ENCODE results near the gene SLC45A2.

Gene SLC45A2

GRCh38 chr5:34005211-34005610, 20.7 kb upstream of the SLC45A2 start:
- no peak for TF ChIP-seq CTCF (IDR thresholded peaks at IDR 0.05; ENCODE audit: unreplicated experiment in 3 of 3)
- Mint-ChIP-seq H3K9me3 (no peaks in the 10 kb centered on the region), H3K27ac (peak overlapping the region; percentile 42 to 100 (median 99)), H3K4me3 (peak overlapping the region; percentile 73 to 98 (median 86)), H3K27me3 (ENCODE audit: low read depth) (no peaks in the 10 kb centered on the region), H3K36me3 (ENCODE audit: low read depth) (peaks cover 41% of the 10 kb centered on the region), H3K4me1 (peaks cover 43% of the 10 kb centered on the region)

- H3K27me3 Mint-ChIP-seq (ENCODE audit: low read depth) = no peaks in the 10 kb centered on the region
- H3K4me1 Mint-ChIP-seq = peaks cover 37% of the 10 kb centered on the region
Measured at GRCh38 chr5:34003941-34004340, 19.4 kb upstream of the SLC45A2 start.

GRCh38 chr5:34002629-34003328, 18.3 kb upstream of the SLC45A2 start:
- peak overlapping the region in 2 of 3 experiments; percentile 54 to 82 for H3K27ac Mint-ChIP-seq
- TF ChIP-seq CTCF (IDR thresholded peaks at IDR 0.05; ENCODE audit: unreplicated experiment in 3 of 3) = no peak
- peaks cover 29% of the 10 kb centered on the region for H3K4me1 Mint-ChIP-seq
- H3K36me3 Mint-ChIP-seq (ENCODE audit: low read depth) = peaks cover 51% of the 10 kb centered on the region
- peak overlapping the region in 2 of 3 experiments; percentile 15 to 53 for H3K4me3 Mint-ChIP-seq
- no peaks in the 10 kb centered on the region for H3K9me3 Mint-ChIP-seq
- H3K27me3 Mint-ChIP-seq (ENCODE audit: low read depth) = no peaks in the 10 kb centered on the region

More at GRCh38 chr5:34003941-34004340, 19.4 kb upstream of the SLC45A2 start:
- peak overlapping the region in 2 of 3 experiments; percentile 45 to 55 for H3K4me3 Mint-ChIP-seq
- TF ChIP-seq CTCF (IDR thresholded peaks at IDR 0.05; ENCODE audit: unreplicated experiment in 3 of 3) = no peak
- peak overlapping the region in 2 of 3 experiments; percentile 2 to 82 for H3K27ac Mint-ChIP-seq
- peaks cover 47% of the 10 kb centered on the region for H3K36me3 Mint-ChIP-seq (ENCODE audit: low read depth)
- H3K9me3 Mint-ChIP-seq = no peaks in the 10 kb centered on the region

- Mint-ChIP-seq H3K9me3 (no peaks in the 10 kb centered on the region), H3K4me3 (no peak overlapping the region), H3K36me3 (ENCODE audit: low read depth) (peaks cover 58% of the 10 kb centered on the region), H3K27me3 (ENCODE audit: low read depth) (no peaks in the 10 kb centered on the region), H3K4me1 (peaks cover 30% of the 10 kb centered on the region), H3K27ac (peak overlapping the region; percentile 64 to 86 (median 69))
- TF ChIP-seq CTCF (IDR thresholded peaks at IDR 0.05; ENCODE audit: unreplicated experiment in 3 of 3) = no peak
Measured at GRCh38 chr5:34001241-34001841, 16.8 kb upstream of the SLC45A2 start.

GRCh38 chr5:33999978-34000377, 15.5 kb upstream of the SLC45A2 start:
- Mint-ChIP-seq H3K36me3 (ENCODE audit: low read depth) (peaks cover 52% of the 10 kb centered on the region), H3K4me3 (no peak overlapping the region), H3K4me1 (peaks cover 39% of the 10 kb centered on the region), H3K27me3 (ENCODE audit: low read depth) (no peaks in the 10 kb centered on the region), H3K9me3 (no peaks in the 10 kb centered on the region), H3K27ac (peak overlapping the region in 1 of 3 experiments; percentile 36)
- no peak for TF ChIP-seq CTCF (IDR thresholded peaks at IDR 0.05; ENCODE audit: unreplicated experiment in 3 of 3)

All from nephron (organoid).